GM19239 (cell line): ENCODE data around the gene KDSR.

ENCODE experiments used
- DNase-seq: peaks from one replicate; pipeline ENCODE4 v3.0.0; 2011; ENCODE audit warnings: low spot score; ENCODE audit not compliant: insufficient read length
- FAIRE-seq: peaks from 2 replicates; lab custom pipeline; 2011; peaks lifted over from hg19 to GRCh38; lab: Jason Lieb, UNC

The KDSR gene

GRCh38 chr18:63367053-63367953 lies at the start of gene KDSR:
Gene KDSR, minus strand, starts transcription at chr18:63367206. Its CDS starts 88 bp downstream, at chr18:63367118.
- FAIRE-seq (peak; percentile 85), DNase-seq (peak; percentile 76)

GRCh38 chr18:63412953-63413352 lies 45.9 kb upstream of the KDSR start:
- DNase-seq (no peak), FAIRE-seq (no peak)

- DNase-seq: no peak
- peak; percentile 47 for FAIRE-seq
Observed at GRCh38 chr18:63410792-63411191, 43.8 kb upstream of the KDSR start.

- FAIRE-seq: peak; percentile 68
- DNase-seq: no peak
Observed at GRCh38 chr18:63409301-63409700, 42.3 kb upstream of the KDSR start.

- DNase-seq (no peak), FAIRE-seq (no peak)
Observed at GRCh38 chr18:63407734-63408133, 40.7 kb upstream of the KDSR start.

GRCh38 chr18:63405986-63406385 lies 39.0 kb upstream of the KDSR start:
- DNase-seq: no peak

GRCh38 chr18:63402246-63403162 lies 35.5 kb upstream of the KDSR start:
- FAIRE-seq (no peak), DNase-seq (no peak)

More at GRCh38 chr18:63405986-63406385, 39.0 kb upstream of the KDSR start:
- FAIRE-seq: no peak

- peak; percentile 47 for FAIRE-seq
- no peak for DNase-seq
Observed at GRCh38 chr18:63399300-63399699, 32.3 kb upstream of the KDSR start.

- no peak for FAIRE-seq
- no peak for DNase-seq
Observed at GRCh38 chr18:63397349-63397748, 30.3 kb upstream of the KDSR start.

GRCh38 chr18:63395503-63395902 lies 28.5 kb upstream of the KDSR start:
- DNase-seq: no peak
- no peak for FAIRE-seq

- FAIRE-seq (no peak), DNase-seq (no peak)
Observed at GRCh38 chr18:63394954-63395353, 27.9 kb upstream of the KDSR start.

- no peak for FAIRE-seq
- no peak for DNase-seq
Observed at GRCh38 chr18:63387861-63388260, 20.9 kb upstream of the KDSR start.

GRCh38 chr18:63382843-63383242 lies 15.8 kb upstream of the KDSR start:
- FAIRE-seq: no peak

GRCh38 chr18:63379639-63379962 lies 12.6 kb upstream of the KDSR start:
- FAIRE-seq (no peak), DNase-seq (no peak)

More at GRCh38 chr18:63382843-63383242, 15.8 kb upstream of the KDSR start:
- no peak for DNase-seq

GRCh38 chr18:63378919-63379638 lies 12.1 kb upstream of the KDSR start:
- FAIRE-seq (peak; percentile 71), DNase-seq (no peak)

GRCh38 chr18:63377275-63377980 lies 10.4 kb upstream of the KDSR start:
- FAIRE-seq (no peak), DNase-seq (no peak)

GRCh38 chr18:63376538-63376937 lies 9.5 kb upstream of the KDSR start:
- no peak for FAIRE-seq
- DNase-seq: no peak

- no peak for FAIRE-seq
Observed at GRCh38 chr18:63374540-63374939, 7.5 kb upstream of the KDSR start.

GRCh38 chr18:63373161-63373560 lies 6.2 kb upstream of the KDSR start:
- FAIRE-seq: no peak
- DNase-seq: no peak

More at GRCh38 chr18:63374540-63374939, 7.5 kb upstream of the KDSR start:
- DNase-seq: no peak

GRCh38 chr18:63368611-63369010 lies 1.6 kb upstream of the KDSR start:
- DNase-seq (no peak), FAIRE-seq (no peak)
